WI38 (cell line): ENCODE measurements around the gene USP1.

Experiments used
- H3K4me3 ChIP-seq: 2 replicates; pipeline ENCODE4 v1.5.1; 2011; ENCODE audit warnings: low read depth, mild to moderate bottlenecking, control low read depth, low read length
- CTCF ChIP-seq: IDR thresholded peaks from 2 replicates; pipeline ENCODE4 v1.5.1; 2012; ENCODE audit warnings: low read depth, mild to moderate bottlenecking, control low read depth, low read length

USP1 gene

GRCh38 chr1:62457955-62458354, 21.1 kb downstream of the USP1 start:
- no peak overlapping the region for H3K4me3 ChIP-seq

GRCh38 chr1:62462370-62462769, 25.5 kb downstream of the USP1 start:
- no peak for TF ChIP-seq CTCF
- H3K4me3 ChIP-seq: no peak overlapping the region

More at GRCh38 chr1:62457955-62458354, 21.1 kb downstream of the USP1 start:
- no peak for TF ChIP-seq CTCF

GRCh38 chr1:62467092-62467491, 30.2 kb downstream of the USP1 start:
- TF ChIP-seq CTCF: no peak
- H3K4me3 ChIP-seq: no peak overlapping the region

GRCh38 chr1:62476525-62477219, 39.8 kb downstream of the USP1 start:
- H3K4me3 ChIP-seq: no peak overlapping the region

GRCh38 chr1:62481681-62482080, 44.8 kb downstream of the USP1 start:
- H3K4me3 ChIP-seq: no peak overlapping the region
- no peak for TF ChIP-seq CTCF

More at GRCh38 chr1:62476525-62477219, 39.8 kb downstream of the USP1 start:
- TF ChIP-seq CTCF: no peak

GRCh38 chr1:62484824-62485468, 48.1 kb downstream of the USP1 start:
- no peak for TF ChIP-seq CTCF
- no peak overlapping the region for H3K4me3 ChIP-seq

- no peak overlapping the region for H3K4me3 ChIP-seq
- TF ChIP-seq CTCF: no peak
Observed at GRCh38 chr1:62487956-62488355, 51.1 kb downstream of the USP1 start.
